IPS DF 6.9 (cell line): ENCODE data around the gene INAFM2.

ENCODE experiments used
- DNase-seq: peaks from one replicate; pipeline ENCODE4 v3.0.0-alpha.2; 2013; ENCODE audit warnings: low read depth, low spot score
- H3K27ac ChIP-seq: one replicate; pipeline ENCODE4 v1.5.1; 2013; ENCODE audit warnings: low read length, control low read depth
- H3K27me3 ChIP-seq: 2 replicates; pipeline ENCODE4 v1.6.1; 2013; ENCODE audit warnings: mild to moderate bottlenecking, low read length; ENCODE audit not compliant: control insufficient read depth, insufficient read depth
- H3K36me3 ChIP-seq: 2 replicates; pipeline ENCODE4 v1.6.1; 2013; ENCODE audit warnings: low read length; ENCODE audit not compliant: control insufficient read depth, insufficient read depth
- H3K4me1 ChIP-seq: 2 replicates; pipeline ENCODE4 v1.6.1; 2013; ENCODE audit warnings: low read length; ENCODE audit not compliant: control insufficient read depth, insufficient read depth
- H3K4me3 ChIP-seq: 2 replicates; pipeline ENCODE4 v1.5.1; 2013; ENCODE audit warnings: mild to moderate bottlenecking, low read length
- H3K9me3 ChIP-seq: 2 replicates; pipeline ENCODE4 v1.6.1; 2013; ENCODE audit warnings: low read length, inconsistent platforms; ENCODE audit not compliant: control insufficient read depth, insufficient read depth
- WGBS: extraction: QIAGEN DNeasy Blood & Tissue Kit; methylation state at CpG from one replicate; pipeline ENCODE4 v1.1.7; 2013; ENCODE audit warnings: mixed read lengths, missing lambda C conversion rate; ENCODE audit not compliant: insufficient read length, insufficient coverage; 5-methylcytosine and 5-hydroxymethylcytosine counted together

INAFM2 gene

GRCh38 chr15:40336744-40337122, 13.2 kb downstream of the INAFM2 start:
- H3K27ac ChIP-seq, result no peak overlapping the region
- no CpG with 5 or more reads among the region's 5 CpGs for WGBS
- peaks cover 13% of the 10 kb centered on the region for H3K4me1 ChIP-seq

GRCh38 chr15:40337597-40337996, 14.1 kb downstream of the INAFM2 start:
- peaks cover 13% of the 10 kb centered on the region for H3K4me1 ChIP-seq
- no peak overlapping the region for H3K27ac ChIP-seq
- no peaks in the 10 kb centered on the region for H3K27me3 ChIP-seq
- no peak for DNase-seq
- WGBS, result no CpG with 5 or more reads among the region's 19 CpGs
- no peaks in the 10 kb centered on the region for H3K9me3 ChIP-seq
- H3K36me3 ChIP-seq, result no peaks in the 10 kb centered on the region
- no peak overlapping the region for H3K4me3 ChIP-seq

More at GRCh38 chr15:40336744-40337122, 13.2 kb downstream of the INAFM2 start:
- H3K4me3 ChIP-seq, result no peak overlapping the region
- no peaks in the 10 kb centered on the region for H3K9me3 ChIP-seq
- no peaks in the 10 kb centered on the region for H3K36me3 ChIP-seq
- no peaks in the 10 kb centered on the region for H3K27me3 ChIP-seq
- DNase-seq, result no peak

- no peak for DNase-seq
- no CpG with 5 or more reads among the region's 11 CpGs for WGBS
- H3K4me3 ChIP-seq, result no peak overlapping the region
These were observed 14.7 kb downstream of the INAFM2 start for GRCh38 chr15:40338041-40338657.

DNA sequence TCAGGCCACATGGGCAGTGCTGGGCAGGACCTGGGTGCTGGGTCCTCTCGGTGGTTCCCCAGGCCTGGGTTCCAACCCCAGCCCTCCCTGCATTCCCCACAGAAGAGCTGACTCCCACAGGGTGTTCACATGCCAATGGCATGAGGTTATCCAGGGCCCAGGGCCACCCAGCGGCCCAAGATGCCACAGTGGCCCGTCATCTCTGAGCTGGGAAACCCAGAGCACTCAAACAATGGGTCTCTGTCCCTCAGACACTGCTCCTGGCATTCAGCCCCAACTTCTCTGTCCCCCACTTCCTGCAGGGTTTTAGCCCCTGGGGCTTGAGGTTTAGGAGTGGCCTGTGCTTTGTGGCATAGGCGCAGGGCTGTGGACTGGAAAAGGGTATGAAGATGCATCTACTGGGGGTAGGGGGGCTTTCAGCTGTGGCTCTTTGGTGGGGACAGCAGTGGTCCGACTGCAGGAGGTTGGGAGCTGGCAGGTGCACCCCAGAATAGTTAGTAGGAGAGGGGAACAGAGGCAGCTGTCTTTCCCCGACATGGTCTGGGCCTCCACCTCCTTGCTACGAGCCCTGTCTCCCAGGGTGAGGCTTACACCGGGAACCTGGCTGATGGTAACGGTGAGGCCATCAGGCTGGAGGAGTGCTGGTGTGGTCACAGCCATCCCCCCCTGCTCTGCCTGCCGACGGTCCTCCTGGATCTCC, 15.6 kb downstream of the INAFM2 start:
- Histone ChIP-seq H3K4me3 (no peak overlapping the region), H3K27me3 (no peaks in the 10 kb centered on the region), H3K27ac (no peak overlapping the region), H3K9me3 (no peaks in the 10 kb centered on the region), H3K4me1 (peaks cover 13% of the 10 kb centered on the region), H3K36me3 (no peaks in the 10 kb centered on the region)
- no CpG with 5 or more reads among the region's 11 CpGs for whole genome bisulfite sequencing
- DNase-seq, result no peak

More at GRCh38 chr15:40338041-40338657, 14.7 kb downstream of the INAFM2 start:
- Histone ChIP-seq H3K27ac (no peak overlapping the region), H3K36me3 (no peaks in the 10 kb centered on the region), H3K9me3 (no peaks in the 10 kb centered on the region), H3K4me1 (peaks cover 13% of the 10 kb centered on the region), H3K27me3 (no peaks in the 10 kb centered on the region)

- H3K4me1 ChIP-seq, result peaks cover 13% of the 10 kb centered on the region
- no CpG with 5 or more reads among the region's 7 CpGs for WGBS
- no peak overlapping the region for H3K4me3 ChIP-seq
- no peaks in the 10 kb centered on the region for H3K27me3 ChIP-seq
- H3K9me3 ChIP-seq, result no peaks in the 10 kb centered on the region
- no peaks in the 10 kb centered on the region for H3K36me3 ChIP-seq
- H3K27ac ChIP-seq, result no peak overlapping the region
- DNase-seq, result no peak
These were observed 16.1 kb downstream of the INAFM2 start for GRCh38 chr15:40339621-40339945.

DNA sequence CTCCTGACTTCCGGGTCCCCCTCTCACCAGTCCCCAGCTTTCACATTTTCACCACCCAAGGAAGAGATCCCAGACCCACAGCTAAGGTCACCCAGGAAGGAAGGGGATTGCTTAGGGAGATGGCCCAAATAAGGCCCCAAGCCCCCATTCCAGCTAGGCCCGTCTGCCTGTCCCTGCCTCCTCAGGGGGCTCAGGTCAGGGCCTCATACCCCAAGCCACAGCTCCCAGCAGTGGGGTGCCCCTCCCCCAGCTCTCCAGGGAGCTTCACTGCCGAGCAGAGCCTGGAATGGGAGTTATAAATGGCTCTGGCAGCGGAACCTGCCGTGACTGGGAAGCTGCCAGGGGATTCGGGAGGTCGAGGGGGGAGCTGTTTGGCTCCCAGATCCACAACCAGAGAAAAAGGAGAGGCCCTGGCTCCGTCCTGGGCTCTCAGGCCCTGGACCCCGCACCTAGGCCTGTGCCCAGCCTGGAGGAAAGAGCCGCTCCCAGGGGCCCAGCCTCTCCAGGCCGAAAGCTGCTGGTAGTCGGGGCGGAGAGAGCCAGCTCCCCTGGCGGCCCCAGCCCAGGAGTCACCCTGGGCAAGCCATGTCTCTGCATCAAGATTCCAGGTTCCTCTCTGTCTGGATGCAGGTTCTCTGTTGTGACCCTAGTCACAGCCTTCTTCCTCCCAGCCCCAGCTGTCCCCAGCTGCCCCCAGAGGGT, 16.7 kb downstream of the INAFM2 start:
- Histone ChIP-seq H3K27me3 (no peaks in the 10 kb centered on the region), H3K27ac (no peak overlapping the region), H3K4me3 (no peak overlapping the region), H3K9me3 (no peaks in the 10 kb centered on the region), H3K4me1 (peaks cover 12% of the 10 kb centered on the region), H3K36me3 (no peaks in the 10 kb centered on the region)
- no CpG with 5 or more reads among the region's 14 CpGs for WGBS
- no peak for DNase-seq

- no CpG with 5 or more reads among the region's 17 CpGs for WGBS
- H3K9me3 ChIP-seq, result no peaks in the 10 kb centered on the region
- no peak within 1 kb of the TSS for H3K27ac ChIP-seq
- DNase-seq, result no peak
- H3K4me1 ChIP-seq, result peaks cover 10% of the 10 kb centered on the region
- H3K4me3 ChIP-seq, result no peak within 1 kb of the TSS
- H3K36me3 ChIP-seq, result no peaks in the 10 kb centered on the region
- no peaks in the 10 kb centered on the region for H3K27me3 ChIP-seq
These were observed 17.4 kb downstream of the INAFM2 start, which contains the start of gene CCDC9B for GRCh38 chr15:40340740-40341400. Gene CCDC9B (minus strand): TSS chr15:40340939. CDS start chr15:40340819, 120 bp downstream.

DNA sequence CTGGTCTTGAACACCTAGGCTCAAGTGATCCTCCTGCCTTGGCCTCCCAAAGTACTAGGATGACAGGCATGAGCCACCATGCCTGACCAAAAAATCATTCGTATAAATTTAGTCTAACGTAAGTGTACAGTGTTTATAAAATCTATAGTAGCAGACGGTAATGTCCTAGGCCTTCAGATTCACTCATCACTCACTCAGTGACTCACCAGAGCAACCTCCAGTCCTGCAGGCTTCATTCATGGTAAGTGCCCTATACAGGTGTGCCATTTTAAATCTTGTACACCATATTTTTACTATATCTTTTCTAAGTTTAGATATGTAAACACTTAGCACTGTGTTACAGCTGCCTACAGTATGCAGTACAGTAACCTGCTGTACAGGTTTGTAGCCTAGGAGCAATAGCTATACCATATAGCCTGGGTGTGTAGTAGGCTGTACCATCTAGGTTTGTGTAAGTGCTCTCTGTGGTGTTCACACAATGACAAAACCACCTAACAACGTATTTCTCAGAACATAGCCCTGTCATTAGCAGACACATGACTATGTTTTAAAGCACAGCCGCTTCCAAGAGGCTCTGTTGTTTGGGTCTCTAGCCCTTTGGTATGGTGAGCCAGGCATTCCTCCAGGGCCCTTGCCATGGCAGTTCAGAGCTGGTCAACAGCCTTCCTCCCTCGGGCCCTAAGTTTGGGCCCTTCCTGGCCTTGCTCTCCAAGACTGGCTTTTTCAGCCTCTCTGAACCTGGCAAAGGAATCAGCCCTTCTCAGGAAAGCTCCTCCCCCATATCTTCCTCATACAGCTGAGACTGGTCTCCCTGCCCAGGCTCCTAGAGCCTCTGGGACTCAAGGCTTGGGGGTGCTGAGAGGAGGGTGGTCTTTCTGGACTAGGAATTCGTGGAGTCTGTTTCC, 19.2 kb downstream of the INAFM2 start:
- peaks cover 8% of the 10 kb centered on the region for H3K4me1 ChIP-seq
- H3K4me3 ChIP-seq, result no peak overlapping the region
- no peaks in the 10 kb centered on the region for H3K36me3 ChIP-seq
- H3K27ac ChIP-seq, result no peak overlapping the region
- DNase-seq, result no peak
- no peaks in the 10 kb centered on the region for H3K27me3 ChIP-seq
- no CpG with 5 or more reads among the region's 7 CpGs for WGBS
- no peaks in the 10 kb centered on the region for H3K9me3 ChIP-seq

DNA sequence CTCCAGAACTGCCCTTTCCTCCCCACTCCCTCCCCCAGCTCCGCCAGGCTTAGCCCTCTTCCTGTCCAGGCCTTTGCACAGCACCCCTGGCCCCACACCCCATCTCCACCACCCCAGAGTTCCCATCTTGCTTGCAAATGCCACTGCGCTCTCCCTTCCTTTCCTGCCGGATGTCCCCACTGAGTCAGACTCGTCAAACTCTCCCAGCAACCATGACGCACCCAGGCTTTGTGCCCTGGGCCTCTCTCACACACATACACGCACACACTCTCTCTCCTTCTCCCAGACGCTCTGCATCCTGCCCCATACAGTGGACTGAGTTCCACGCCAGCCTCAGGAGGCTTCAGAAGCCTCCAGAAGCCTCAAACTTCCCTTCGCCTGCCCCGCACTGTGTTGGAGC, 20.0 kb downstream of the INAFM2 start:
- no peaks in the 10 kb centered on the region for H3K27me3 ChIP-seq
- WGBS, result no CpG with 5 or more reads among the region's 10 CpGs
- H3K27ac ChIP-seq, result no peak overlapping the region
- peaks cover 8% of the 10 kb centered on the region for H3K4me1 ChIP-seq
- no peaks in the 10 kb centered on the region for H3K9me3 ChIP-seq
- no peaks in the 10 kb centered on the region for H3K36me3 ChIP-seq
- no peak overlapping the region for H3K4me3 ChIP-seq
- DNase-seq, result no peak
